ENCODE measurements around the gene STAC. TPM values are rescaled to one million over a fixed set of nuclear protein-coding genes. Genes with fewer than 3 reads are reported as not detected.

Gene STAC
- total and polyA plus RNA-seq, 9 of the 15 experiments (the other 6 are each of a cell fraction or from before 2014, with no cell fraction given), result 0.11 TPM; not detected in 8

GRCh38 chr3:36538136-36538749 is 157.9 kb downstream of the STAC start:
- DNase-seq (ENCODE audit: extremely low read depth in 1 of 4, low spot score in 3 of 4) (no peak), FAIRE-seq (no peak), ATAC-seq (no peak)
- intact Hi-C loops (cut with micrococcal nuclease) (no loop called here), in situ Hi-C loops (cut with MboI) (no loop called here)
- TF ChIP-seq POLR2AphosphoS5 (IDR thresholded peaks at IDR 0.05; ENCODE audit: control insufficient read depth, insufficient read depth, low read depth, low read length), result no peak
- TF ChIP-seq ZEB2 (IDR thresholded peaks at IDR 0.05), result no peak
- TF ChIP-seq, protein P1, sequence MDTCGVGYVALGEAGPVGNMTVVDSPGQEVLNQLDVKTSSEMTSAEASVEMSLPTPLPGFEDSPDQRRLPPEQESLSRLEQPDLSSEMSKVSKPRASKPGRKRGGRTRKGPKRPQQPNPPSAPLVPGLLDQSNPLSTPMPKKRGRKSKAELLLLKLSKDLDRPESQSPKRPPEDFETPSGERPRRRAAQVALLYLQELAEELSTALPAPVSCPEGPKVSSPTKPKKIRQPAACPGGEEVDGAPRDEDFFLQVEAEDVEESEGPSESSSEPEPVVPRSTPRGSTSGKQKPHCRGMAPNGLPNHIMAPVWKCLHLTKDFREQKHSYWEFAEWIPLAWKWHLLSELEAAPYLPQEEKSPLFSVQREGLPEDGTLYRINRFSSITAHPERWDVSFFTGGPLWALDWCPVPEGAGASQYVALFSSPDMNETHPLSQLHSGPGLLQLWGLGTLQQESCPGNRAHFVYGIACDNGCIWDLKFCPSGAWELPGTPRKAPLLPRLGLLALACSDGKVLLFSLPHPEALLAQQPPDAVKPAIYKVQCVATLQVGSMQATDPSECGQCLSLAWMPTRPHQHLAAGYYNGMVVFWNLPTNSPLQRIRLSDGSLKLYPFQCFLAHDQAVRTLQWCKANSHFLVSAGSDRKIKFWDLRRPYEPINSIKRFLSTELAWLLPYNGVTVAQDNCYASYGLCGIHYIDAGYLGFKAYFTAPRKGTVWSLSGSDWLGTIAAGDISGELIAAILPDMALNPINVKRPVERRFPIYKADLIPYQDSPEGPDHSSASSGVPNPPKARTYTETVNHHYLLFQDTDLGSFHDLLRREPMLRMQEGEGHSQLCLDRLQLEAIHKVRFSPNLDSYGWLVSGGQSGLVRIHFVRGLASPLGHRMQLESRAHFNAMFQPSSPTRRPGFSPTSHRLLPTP (IDR thresholded peaks at IDR 0.05; ENCODE audit: borderline replicate concordance, extremely low read depth, insufficient read length), result no peak
- no peak for TF ChIP-seq ZNF639 (CRISPR knock-in tag; conservative IDR thresholded peaks at IDR 0.05 in 1 of 2, IDR thresholded peaks at IDR 0.05 in 1 of 2)
- TF ChIP-seq PRMT5 (CRISPR knock-in tag; IDR thresholded peaks at IDR 0.05), result no peak
- no peak for TF ChIP-seq ZNF586 (CRISPR knock-in tag; conservative IDR thresholded peaks at IDR 0.05)
- no peak for TF ChIP-seq ZFX (CRISPR knock-in tag; IDR thresholded peaks at IDR 0.05)
- TF ChIP-seq, protein P2, sequence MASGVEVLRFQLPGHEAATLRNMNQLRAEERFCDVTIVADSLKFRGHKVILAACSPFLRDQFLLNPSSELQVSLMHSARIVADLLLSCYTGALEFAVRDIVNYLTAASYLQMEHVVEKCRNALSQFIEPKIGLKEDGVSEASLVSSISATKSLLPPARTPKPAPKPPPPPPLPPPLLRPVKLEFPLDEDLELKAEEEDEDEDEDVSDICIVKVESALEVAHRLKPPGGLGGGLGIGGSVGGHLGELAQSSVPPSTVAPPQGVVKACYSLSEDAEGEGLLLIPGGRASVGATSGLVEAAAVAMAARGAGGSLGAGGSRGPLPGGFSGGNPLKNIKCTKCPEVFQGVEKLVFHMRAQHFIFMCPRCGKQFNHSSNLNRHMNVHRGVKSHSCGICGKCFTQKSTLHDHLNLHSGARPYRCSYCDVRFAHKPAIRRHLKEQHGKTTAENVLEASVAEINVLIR (CRISPR knock-in tag; IDR thresholded peaks at IDR 0.05), result no peak
- TF ChIP-seq SRSF1 (IDR thresholded peaks at IDR 0.05; ENCODE audit: low read depth, low read length), result no peak
- no peak for TF ChIP-seq DPF2 (IDR thresholded peaks at IDR 0.05)
- TF ChIP-seq ZNF253 (CRISPR knock-in tag; conservative IDR thresholded peaks at IDR 0.05), result no peak
- TF ChIP-seq PHB (CRISPR knock-in tag; IDR thresholded peaks at IDR 0.05), result no peak
- TF ChIP-seq RBBP5 (IDR thresholded peaks at IDR 0.05; ENCODE audit: borderline replicate concordance, insufficient read depth, low read length, poor library complexity, severe bottlenecking), result no peak
- no peak for TF ChIP-seq ZC3H11A (IDR thresholded peaks at IDR 0.05; ENCODE audit: low read depth, low read length)
- no peak for TF ChIP-seq GMEB1 (CRISPR knock-in tag; IDR thresholded peaks at IDR 0.05)
- TF ChIP-seq KDM5B (IDR thresholded peaks at IDR 0.05; ENCODE audit: insufficient replicate concordance, low read depth, low read length), result no peak
- Histone ChIP-seq H3K79me2 (ENCODE audit: control insufficient read depth, insufficient read depth, low read length) (no peaks in the 10 kb centered on the region), H3K27me3 (ENCODE audit: control insufficient read depth in 2 of 2, insufficient read depth in 2 of 2, low read length in 2 of 2) (no peaks in the 10 kb centered on the region), H3K27ac (ENCODE audit: extremely low read depth, low read depth, low read length) (no peak overlapping the region), H3K4me2 (ENCODE audit: insufficient read depth, low read length) (no peak overlapping the region), H3K9me1 (ENCODE audit: control insufficient read depth, insufficient read depth, low read length) (no peaks in the 10 kb centered on the region), H3K9ac (ENCODE audit: insufficient read depth in 1 of 2, low read depth in 2 of 2, low read length in 2 of 2) (no peak overlapping the region), H3K36me3 (ENCODE audit: control insufficient read depth, insufficient read depth, low read length) (no peaks in the 10 kb centered on the region), H4K20me1 (replicated peaks; ENCODE audit: control insufficient read depth, insufficient read depth, low read length) (no peaks in the 10 kb centered on the region), H2AFZ (ENCODE audit: low read depth, low read length) (no peak overlapping the region), H3K4me1 (replicated peaks in 1 of 2; ENCODE audit: control insufficient read depth in 2 of 2, insufficient read depth in 2 of 2, low read length in 2 of 2) (no peaks in the 10 kb centered on the region), H3K4me3 (no peak overlapping the region), H3K9me3 (replicated peaks; ENCODE audit: control insufficient read depth, insufficient read depth, low read depth, low read length) (no peaks in the 10 kb centered on the region)
- under 1% methylated on average over 4 of the region's 4 CpGs for WGBS (ENCODE audit: insufficient coverage, low coverage, missing lambda C conversion rate)
- BruUV-seq (replicated peaks), result no TSS peak
- ChIA-PET CTCF (ENCODE audit: low intra/inter-chr PET ratio) (no interaction called here), POLR2A (no interaction called here)

All from K562 (cell line).